Lung (tissue), 12 donors: ENCODE results near the gene ANG. TPM values are rescaled to one million over a fixed set of nuclear protein-coding genes. Genes with fewer than 3 reads are reported as not detected.

Experiments used
- ATAC-seq: fragments of 200-7000 bp; cut with Tn5 transposase; one replicate; pipeline ENCODE4 v1.9.1; 2020; ENCODE audit warnings: moderate number of reproducible peaks; ENCODE audit not compliant: insufficient read depth, low FRiP score
- DNase-seq, 3 donors: peaks; one replicate each; pipeline ENCODE4 v3.0.0-alpha.2; 2013 to 2017
- H3K27ac ChIP-seq, 2 donors: one replicate each; pipeline ENCODE4 v1.5.1; 2013; ENCODE audit warnings: mild to moderate bottlenecking in 2 of 2, moderate library complexity in 2 of 2, control low read depth in 1 of 2, inconsistent platforms in 1 of 2, low read depth in 1 of 2, low read length in 1 of 2
- H3K27me3 ChIP-seq, 3 donors: one replicate each; pipeline ENCODE4 v1.5.1; 2013; ENCODE audit warnings: low read length in 2 of 3; ENCODE audit not compliant: control insufficient read depth in 3 of 3, insufficient read depth in 3 of 3
- H3K36me3 ChIP-seq, 4 donors: one replicate each; pipeline ENCODE4 v1.5.1; 2013; ENCODE audit warnings: low read length in 4 of 4, mild to moderate bottlenecking in 1 of 4, moderate library complexity in 1 of 4; ENCODE audit not compliant: control insufficient read depth in 4 of 4, insufficient read depth in 4 of 4
- H3K4me1 ChIP-seq, 5 donors: one replicate each; pipeline ENCODE4 v1.5.1; 2013; ENCODE audit warnings: low read length in 5 of 5, mild to moderate bottlenecking in 2 of 5, moderate library complexity in 1 of 5; ENCODE audit not compliant: control insufficient read depth in 5 of 5, insufficient read depth in 5 of 5
- H3K4me3 ChIP-seq: one replicate; pipeline ENCODE4 v1.5.1; 2013; ENCODE audit warnings: mild to moderate bottlenecking, control low read depth, moderate library complexity
- H3K9ac ChIP-seq, 2 donors: one replicate each; pipeline ENCODE4 v1.5.1; 2013; ENCODE audit warnings: low read length in 2 of 2, control low read depth in 1 of 2; ENCODE audit not compliant: insufficient read depth in 1 of 2
- H3K9me3 ChIP-seq, 4 donors: one replicate each; pipeline ENCODE4 v1.5.1; 2013; ENCODE audit warnings: low read length in 3 of 4, mild to moderate bottlenecking in 1 of 4, moderate library complexity in 1 of 4; ENCODE audit not compliant: control insufficient read depth in 4 of 4, insufficient read depth in 3 of 4
- CTCF ChIP-seq: IDR thresholded peaks from 2 replicates; pipeline ENCODE4 v1.5.1; 2012; ENCODE audit warnings: mild to moderate bottlenecking; ENCODE audit errors: control extremely low read depth, extremely low read depth
- WGBS, 2 donors: extraction: QIAGEN DNeasy Blood & Tissue Kit; methylation state at CpG; one replicate each; pipeline ENCODE4 v1.1.7; 2013; 5-methylcytosine and 5-hydroxymethylcytosine counted together
- polyA plus RNA-seq, 2 donors: library from polyadenylated mRNA; stranded (reverse); fragments of 200-250 nt; gene quantifications; one replicate each; pipeline ENCODE4 v1.2.1, GENCODE V29; 2013
- total RNA-seq, 2 donors: library from RNA; depleted of rRNA in 1 of 2; stranded (reverse); fragments of >200 nt in 1 of 2; gene quantifications; one replicate each; pipeline ENCODE4 v1.2.1, GENCODE V29; 2014 to 2021
- donor health status: control.
- donor health status: control.
- donor health status: Bipolar disorder and iron deficiency.
- donor health status: healthy.
- donor health status: DM: yes; HTN: yes; CAD: no.

Gene ANG
- total and polyA plus RNA-seq, 4 donors, result 14.0 to 27.5 (median 18.0) TPM

- H3K4me1 ChIP-seq, result no peaks in the 10 kb centered on the region
- peaks cover 0 to 3% (median 0%) of the 10 kb centered on the region in 4 donors for H3K9me3 ChIP-seq
- H3K27ac ChIP-seq, result no peak overlapping the region
- no peak for TF ChIP-seq CTCF
- 93 to 94% methylated on average over 2 of the region's 2 CpGs for WGBS, 2 donors
- no peak for ATAC-seq
- no peak for DNase-seq
- peaks cover 0 to 5% (median 4%) of the 10 kb centered on the region in 3 donors for H3K27me3 ChIP-seq
- H3K36me3 ChIP-seq, result no peaks in the 10 kb centered on the region
- no peak overlapping the region for H3K4me3 ChIP-seq
- no peak overlapping the region for H3K9ac ChIP-seq
Measured at GRCh38 chr14:20644520-20644919, 44.0 kb upstream of the ANG start.

- no peak for TF ChIP-seq CTCF
- peaks cover 0 to 3% (median 0%) of the 10 kb centered on the region in 4 donors for H3K9me3 ChIP-seq
- ATAC-seq (no peak), DNase-seq (no peak)
- peaks cover 0 to 5% (median 4%) of the 10 kb centered on the region in 3 donors for H3K27me3 ChIP-seq
- H3K36me3 ChIP-seq, result no peaks in the 10 kb centered on the region
- H3K4me3 ChIP-seq, result no peak overlapping the region
- no peaks in the 10 kb centered on the region for H3K4me1 ChIP-seq
- no peak overlapping the region for H3K27ac ChIP-seq
- WGBS, 2 donors, result 95 to 100% methylated on average over 1 of the region's 1 CpG
- no peak overlapping the region for H3K9ac ChIP-seq
Measured at GRCh38 chr14:20645481-20645880, 43.1 kb upstream of the ANG start.

GRCh38 chr14:20652996-20653975 lies 35.3 kb upstream of the ANG start:
- H3K9ac ChIP-seq, result no peak overlapping the region
- 3 to 4% methylated on average over 39 of the region's 39 CpGs for WGBS, 2 donors
- DNase-seq (peak in 2 of 3 donors; percentile 17 to 50), ATAC-seq (no peak)
- H3K9me3 ChIP-seq, result peaks cover 0 to 2% (median 0%) of the 10 kb centered on the region in 4 donors
- H3K27me3 ChIP-seq, result peaks cover 0 to 63% (median 51%) of the 10 kb centered on the region in 3 donors
- peaks cover 0 to 5% (median 0%) of the 10 kb centered on the region in 5 donors for H3K4me1 ChIP-seq
- no peaks in the 10 kb centered on the region for H3K36me3 ChIP-seq
- no peak for TF ChIP-seq CTCF
- H3K27ac ChIP-seq, result no peak overlapping the region
- H3K4me3 ChIP-seq, result no peak overlapping the region
